PC-3 (cell line): ENCODE measurements around the gene CIBAR2. TPM values are rescaled to one million over a fixed set of nuclear protein-coding genes. Genes with fewer than 3 reads are reported as not detected.

Source experiments
- ATAC-seq: fragments of 200-7000 bp; cut with Tn5 transposase; 2 replicates; pipeline ENCODE4 v1.9.1; 2020; ENCODE audit warnings: mild to moderate bottlenecking, moderate library complexity
- BruUV-seq: library from RNA; stranded (reverse); fragments of 400-500 nt; replicated peaks from 2 replicates; lab custom pipeline; 2021; lab: Mats Ljungman, UMichigan
- CTCF ChIA-PET: fragments of 300-600 bp; sonication (Branson Sonifier 250); formaldehyde crosslinking; loops from one replicate; lab custom pipeline; 2022; ENCODE audit warnings: antibody characterized with exemption; lab: Charles Lee
- POLR2A ChIA-PET: fragments of 300-600 bp; sonication (Branson Sonifier 250); formaldehyde crosslinking; loops from one replicate; lab custom pipeline; 2022; ENCODE audit warnings: antibody characterized with exemption; ENCODE audit not compliant: unreplicated experiment; lab: Charles Lee
- DNase-seq: peaks from one replicate; pipeline ENCODE4 v3.0.0-alpha.2; 2015
- H2AFZ ChIP-seq: fragments of 300-600 bp; sonication (generic); 2 replicates; pipeline ENCODE4 v1.6.0; 2016; ENCODE audit warnings: antibody characterized with exemption, low read length
- H3F3A ChIP-seq: fragments of 300-600 bp; sonication (generic); one replicate; pipeline ENCODE4 v1.6.0; 2017; ENCODE audit warnings: antibody characterized with exemption, low read length, control low read depth, mild to moderate bottlenecking; ENCODE audit not compliant: unreplicated experiment
- H3K27ac ChIP-seq: fragments of 300-600 bp; sonication (generic); 2 replicates; pipeline ENCODE4 v1.5.1; 2016; ENCODE audit warnings: mild to moderate bottlenecking, low read length
- H3K27me3 ChIP-seq: fragments of 300-600 bp; sonication (generic); 2 replicates; pipeline ENCODE4 v1.6.1; 2016; ENCODE audit warnings: low read length, mixed read lengths
- H3K36me3 ChIP-seq: fragments of 300-600 bp; sonication (generic); 2 replicates; pipeline ENCODE4 v1.6.1; 2016; ENCODE audit warnings: low read depth, mixed run types, low read length, mixed read lengths
- H3K4me1 ChIP-seq: fragments of 300-600 bp; sonication (generic); 2 replicates; pipeline ENCODE4 v1.5.1; 2016; ENCODE audit warnings: low read length; ENCODE audit not compliant: insufficient read depth
- H3K4me2 ChIP-seq: fragments of 300-600 bp; sonication (generic); 2 replicates; pipeline ENCODE4 v1.6.0; 2016; ENCODE audit warnings: low read length
- H3K4me3 ChIP-seq: fragments of 300-600 bp; sonication (generic); 2 replicates; pipeline ENCODE4 v1.5.1; 2016; ENCODE audit warnings: mild to moderate bottlenecking, low read length, mixed read lengths
- H3K79me2 ChIP-seq: fragments of 300-600 bp; sonication (generic); 2 replicates; pipeline ENCODE4 v1.6.1; 2017; ENCODE audit warnings: low read length, mixed read lengths
- H3K9ac ChIP-seq: fragments of 300-600 bp; sonication (generic); 2 replicates; pipeline ENCODE4 v1.6.0; 2016; ENCODE audit warnings: mild to moderate bottlenecking, low read length
- H3K9me2 ChIP-seq: fragments of 300-600 bp; sonication (generic); replicated peaks from 2 replicates; pipeline ENCODE4 v1.6.1; 2016; ENCODE audit warnings: mixed run types, low read length, mixed read lengths
- H3K9me3 ChIP-seq: fragments of 300-600 bp; sonication (generic); 2 replicates; pipeline ENCODE4 v1.6.1; 2016; ENCODE audit warnings: low read length, mixed read lengths
- H4K20me1 ChIP-seq: fragments of 300-600 bp; sonication (generic); 2 replicates; pipeline ENCODE4 v1.6.1; 2016; ENCODE audit warnings: low read length, mixed read lengths
- CTCF ChIP-seq: fragments of 300-600 bp; sonication (generic); conservative IDR thresholded peaks from 2 replicates; pipeline ENCODE4 v1.5.1; 2017; ENCODE audit warnings: antibody characterized with exemption, low read depth, mild to moderate bottlenecking, low read length
- EZH2 ChIP-seq: fragments of 300-600 bp; sonication (generic); IDR thresholded peaks from one replicate; pipeline ENCODE4 v1.6.1; 2017; ENCODE audit warnings: antibody characterized with exemption, mild to moderate bottlenecking, low read length; ENCODE audit not compliant: unreplicated experiment
- EZH2phosphoT487 ChIP-seq: fragments of 300-600 bp; sonication (generic); IDR thresholded peaks from 2 replicates; pipeline ENCODE4 v1.6.1; 2018; ENCODE audit warnings: mild to moderate bottlenecking, antibody characterized with exemption, low read length, borderline replicate concordance
- intact Hi-C: fragments of 100-400 bp; cut with micrococcal nuclease; formaldehyde crosslinking; loops from 2 replicates; pipeline ENCODE4 v1.9.0; 2023
- total RNA-seq: library from RNA; depleted of rRNA; stranded (reverse); fragments of >200 nt; gene quantifications from 2 replicates; pipeline ENCODE4 v1.2.3, GENCODE V29; 2014

The CIBAR2 gene
- total RNA-seq, 1 experiment from 2014 or later, result not detected

GRCh38 chr16:85133290-85133599 is 21.0 kb upstream of the CIBAR2 start:
- Histone ChIP-seq H3K9me3 (no peaks in the 10 kb centered on the region), H3K4me1 (peaks cover 4% of the 10 kb centered on the region; the same call in 1 of the 2 replicates), H3K36me3 (no peaks in the 10 kb centered on the region), H3K9me2 (no peaks in the 10 kb centered on the region), H3K9ac (no peak overlapping the region), H3F3A (no peaks in the 10 kb centered on the region), H3K27ac (no peak overlapping the region), H3K79me2 (no peaks in the 10 kb centered on the region), H3K4me3 (no peak overlapping the region), H3K4me2 (no peak overlapping the region), H4K20me1 (no peaks in the 10 kb centered on the region), H2AFZ (no peak overlapping the region), H3K27me3 (no peaks in the 10 kb centered on the region)
- CTCF ChIA-PET, result no interaction called here
- DNase-seq (no peak), ATAC-seq (no peak)
- POLR2A ChIA-PET, result no interaction called here
- TF ChIP-seq EZH2phosphoT487, result no peak
- TF ChIP-seq CTCF, result no peak
- BruUV-seq, result no TSS peak
- intact Hi-C loops, result no loop called here

GRCh38 chr16:85132456-85133289 is 20.4 kb upstream of the CIBAR2 start:
- H3K36me3 ChIP-seq, result no peaks in the 10 kb centered on the region
- no peaks in the 10 kb centered on the region for H3F3A ChIP-seq
- H3K79me2 ChIP-seq, result no peaks in the 10 kb centered on the region
- H3K9ac ChIP-seq, result no peak overlapping the region
- H3K9me3 ChIP-seq, result no peaks in the 10 kb centered on the region
- H3K4me2 ChIP-seq, result no peak overlapping the region
- peaks cover 4% of the 10 kb centered on the region; the same call in 1 of the 2 replicates for H3K4me1 ChIP-seq
- H2AFZ ChIP-seq, result no peak overlapping the region
- no peaks in the 10 kb centered on the region for H3K27me3 ChIP-seq
- H3K4me3 ChIP-seq, result no peak overlapping the region
- DNase-seq, result no peak
- CTCF ChIA-PET, result no interaction called here
- no peaks in the 10 kb centered on the region for H3K9me2 ChIP-seq
- no peaks in the 10 kb centered on the region for H4K20me1 ChIP-seq
- no peak overlapping the region for H3K27ac ChIP-seq
- BruUV-seq, result no TSS peak
- no peak for ATAC-seq
- intact Hi-C loops, result no loop called here
- no peak for TF ChIP-seq EZH2phosphoT487
- TF ChIP-seq CTCF, result no peak
- TF ChIP-seq EZH2, result no peak
- POLR2A ChIA-PET, result no interaction called here

- Histone ChIP-seq H3K9me2 (no peaks in the 10 kb centered on the region), H4K20me1 (no peaks in the 10 kb centered on the region), H2AFZ (no peak overlapping the region), H3K27ac (no peak overlapping the region), H3K9ac (no peak overlapping the region), H3K27me3 (no peaks in the 10 kb centered on the region), H3K9me3 (no peaks in the 10 kb centered on the region), H3K36me3 (no peaks in the 10 kb centered on the region), H3K79me2 (no peaks in the 10 kb centered on the region), H3K4me1 (peaks cover 9% of the 10 kb centered on the region; the same call in 1 of the 2 replicates), H3K4me2 (no peak overlapping the region), H3K4me3 (no peak overlapping the region), H3F3A (no peaks in the 10 kb centered on the region)
- no peak for ATAC-seq
- ChIA-PET POLR2A (no interaction called here), CTCF (interaction anchor here (0.5 to 0.6 kb wide), 2 partner anchors 104 to 114 kb away, joined by 3 read pairs; no protein-coding TSS in a partner anchor)
- intact Hi-C loops, result no loop called here
- no peak for DNase-seq
- BruUV-seq, result no TSS peak
- no peak for TF ChIP-seq EZH2
- no peak for TF ChIP-seq EZH2phosphoT487
- no peak for TF ChIP-seq CTCF
Observed at GRCh38 chr16:85130705-85131028, 18.4 kb upstream of the CIBAR2 start.
